HG03175 (cell line): Measurements from ENCODE around the gene THAP4.
"Not testable (repeated sequence)": the region's sequence is repeated elsewhere in the genome, so short reads cannot be mapped to it uniquely, and the experiment has no call there.

Source experiments
- ATAC-seq: cut with Tn5 transposase; IDR thresholded peaks from one replicate; pipeline ENCODE4 v1.9.1; 2021; ENCODE audit warnings: mild to moderate bottlenecking, moderate library complexity; ENCODE audit not compliant: unreplicated experiment

Gene THAP4

DNA sequence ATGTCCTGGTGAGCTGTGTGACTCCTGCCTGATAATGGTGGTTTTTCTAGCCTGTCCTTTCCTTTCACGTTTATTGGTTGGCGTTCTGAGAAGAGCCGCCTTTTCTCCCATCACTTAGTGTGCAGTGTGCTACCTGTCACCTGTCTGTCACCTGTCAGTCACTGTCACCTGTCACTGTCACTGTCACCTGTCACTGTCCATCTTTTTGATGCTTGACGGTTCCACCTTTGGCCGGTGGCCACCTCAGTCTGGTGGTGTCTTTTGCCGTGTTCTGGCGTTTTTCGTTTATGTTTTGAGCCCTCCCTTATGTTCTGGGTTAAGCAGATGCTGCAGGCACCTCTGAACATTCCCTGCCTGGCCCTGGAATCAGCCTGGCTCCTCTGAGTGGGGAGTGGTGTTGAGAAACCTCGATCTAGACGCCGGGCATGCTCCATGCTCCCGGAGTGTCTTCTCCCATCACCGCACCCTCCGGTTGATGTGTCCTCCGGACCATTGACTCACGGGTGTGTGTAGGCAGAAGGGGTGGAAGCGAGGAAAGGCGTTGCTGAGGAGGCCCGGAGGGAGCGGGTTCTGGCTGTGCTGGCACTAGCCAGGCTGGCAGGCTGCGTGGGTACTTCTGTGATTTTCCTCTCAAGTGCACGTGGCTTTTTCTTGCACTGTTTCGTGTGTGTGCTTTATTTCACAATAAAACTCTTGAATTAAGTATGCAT, 28.9 kb upstream of the THAP4 start:
- no peak for ATAC-seq

DNA sequence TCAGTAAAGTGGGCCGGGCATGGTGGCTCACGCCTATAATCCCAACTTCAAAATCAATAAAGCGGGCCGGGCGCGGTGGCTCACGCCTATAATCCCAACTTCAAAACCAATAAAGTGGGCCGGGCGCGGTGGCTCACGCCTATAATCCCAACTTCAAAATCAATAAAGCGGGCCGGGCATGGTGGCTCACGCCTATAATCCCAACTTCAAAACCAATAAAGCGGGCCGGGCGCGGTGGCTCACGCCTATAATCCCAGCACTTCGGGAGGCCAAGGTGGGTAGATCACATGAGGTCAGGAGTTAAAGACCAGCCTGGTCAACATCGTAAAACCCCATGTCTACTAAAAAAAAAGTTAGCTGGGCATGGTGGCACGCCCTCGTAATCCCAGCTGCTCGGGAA, 25.8 kb upstream of the THAP4 start:
- ATAC-seq, result not testable (repeated sequence)

DNA sequence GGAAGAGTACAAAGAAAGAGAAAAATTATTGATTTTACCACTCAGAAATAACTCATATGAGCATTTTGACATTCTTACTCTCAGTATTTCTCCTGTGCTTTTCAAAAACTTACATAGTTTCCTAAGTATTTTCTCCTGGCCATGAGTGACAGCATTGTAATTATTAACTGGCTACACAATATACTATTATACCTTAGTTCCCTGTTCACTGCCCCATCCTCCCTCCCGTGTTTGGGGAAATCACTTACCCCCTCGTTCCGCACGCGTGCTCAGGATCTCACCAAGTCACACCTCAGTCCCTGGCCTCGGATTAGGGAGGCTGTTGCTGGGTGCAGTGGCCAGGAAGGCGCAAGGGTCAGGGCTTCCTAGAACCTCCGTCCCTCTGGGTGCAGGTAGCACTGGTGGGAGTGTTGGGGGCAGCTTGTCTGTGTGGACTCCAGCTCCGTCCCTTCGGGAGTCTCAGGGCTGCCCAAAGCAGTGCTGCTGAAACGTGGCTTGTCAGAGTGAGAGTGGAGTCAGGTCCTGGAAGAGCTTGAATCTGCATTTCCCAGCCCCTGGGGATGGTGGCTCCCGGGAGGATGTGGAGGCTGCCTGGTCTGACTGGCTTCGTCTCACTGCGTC, 23.7 kb upstream of the THAP4 start:
- no peak for ATAC-seq

DNA sequence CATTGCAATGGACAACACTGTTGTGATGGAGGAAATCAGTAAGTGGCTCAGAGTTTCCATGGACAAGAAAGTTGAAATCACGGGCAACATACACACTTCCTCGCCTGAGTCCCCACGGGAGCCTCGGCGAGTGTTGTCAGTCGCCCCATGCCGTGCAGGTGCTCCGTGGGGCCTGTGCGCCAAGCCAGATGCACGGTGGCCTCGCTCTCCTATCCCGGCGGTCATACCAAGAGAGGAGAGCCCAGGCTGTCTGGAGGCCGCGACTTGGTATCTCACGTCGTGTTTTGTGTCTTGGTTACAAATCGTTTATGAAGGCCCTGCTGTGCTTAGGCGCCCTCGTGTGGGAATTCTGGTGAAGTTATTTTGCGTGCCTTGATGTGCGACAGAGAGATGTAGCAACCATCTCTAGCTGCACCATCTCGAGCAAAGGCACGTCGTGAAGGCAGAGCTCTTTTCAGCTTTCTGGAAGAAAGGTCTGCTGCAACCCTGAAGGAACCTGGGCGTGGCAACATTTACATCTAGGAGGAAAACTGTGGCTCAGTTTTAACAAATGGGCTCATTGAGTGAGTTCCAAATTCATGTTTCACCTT, 22.3 kb upstream of the THAP4 start:
- no peak for ATAC-seq

DNA sequence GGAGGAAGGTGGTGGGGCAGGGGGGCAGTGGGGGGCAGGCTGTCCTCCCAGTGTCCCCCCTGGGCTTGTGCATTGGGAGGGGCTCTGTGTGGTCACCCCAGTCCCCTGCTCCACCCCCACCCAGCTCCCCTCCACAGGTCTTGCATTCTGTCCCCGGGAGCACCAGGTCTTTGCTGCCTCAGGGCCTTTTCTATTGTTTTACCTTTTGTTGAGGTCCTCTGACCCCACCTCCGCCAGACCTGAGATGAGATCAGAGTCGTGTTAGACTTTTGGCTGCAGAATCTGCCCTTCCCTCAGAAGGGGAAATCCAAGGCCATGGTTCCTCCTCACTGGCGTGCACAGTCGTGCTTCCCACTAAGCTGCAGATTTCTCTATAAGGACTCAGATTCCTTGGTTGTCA, 21.3 kb upstream of the THAP4 start:
- no peak for ATAC-seq

DNA sequence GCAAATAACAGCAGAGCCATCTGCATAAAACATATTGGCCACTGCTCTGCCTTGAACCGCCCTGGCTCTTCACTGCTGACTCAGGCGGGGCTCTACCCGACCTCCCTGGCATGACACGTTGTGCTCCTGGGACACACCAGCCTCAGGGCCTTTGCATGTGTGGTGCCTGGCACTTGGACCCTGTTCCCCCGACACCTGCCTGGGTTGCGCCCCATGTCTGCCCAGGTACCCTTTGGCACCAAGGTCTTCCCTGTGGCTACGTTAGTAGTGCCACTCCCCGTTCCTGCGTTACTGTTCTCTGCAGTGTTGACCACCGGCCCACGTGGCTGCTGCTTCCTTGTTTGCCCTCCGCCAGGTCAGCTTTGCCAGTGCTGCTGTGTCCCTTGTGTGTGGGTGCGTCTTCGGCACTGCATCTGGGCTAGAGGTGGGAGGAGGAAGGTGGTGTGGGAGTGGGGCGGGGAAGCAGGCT, 20.9 kb upstream of the THAP4 start:
- ATAC-seq, result no peak

DNA sequence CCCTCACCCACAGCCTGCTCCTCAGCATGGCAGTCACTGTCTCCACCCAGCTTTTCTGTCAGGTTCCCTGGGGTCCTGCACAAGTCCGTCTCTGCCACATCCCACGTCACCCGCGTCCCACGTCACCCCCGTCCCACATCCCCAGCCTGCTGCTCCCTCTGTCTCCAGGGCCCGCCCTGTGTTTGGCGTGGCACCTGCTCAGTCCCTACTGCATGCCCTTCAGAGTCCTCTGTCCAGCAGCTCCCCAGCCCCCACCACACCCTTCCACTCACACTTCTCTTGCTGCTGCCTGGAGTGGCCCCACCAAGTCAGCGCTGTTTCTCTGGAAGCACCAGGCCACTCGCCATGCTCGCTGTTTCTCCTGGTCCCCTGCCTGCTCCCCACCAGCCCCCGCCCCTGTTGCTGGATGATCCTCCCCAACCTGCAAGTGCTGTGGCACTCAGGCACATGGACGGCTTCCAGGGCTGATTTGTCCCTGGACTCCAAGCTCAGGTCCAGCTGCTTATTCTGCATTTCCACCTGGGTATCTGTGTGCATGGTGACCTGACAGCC, 19.3 kb upstream of the THAP4 start:
- no peak for ATAC-seq

DNA sequence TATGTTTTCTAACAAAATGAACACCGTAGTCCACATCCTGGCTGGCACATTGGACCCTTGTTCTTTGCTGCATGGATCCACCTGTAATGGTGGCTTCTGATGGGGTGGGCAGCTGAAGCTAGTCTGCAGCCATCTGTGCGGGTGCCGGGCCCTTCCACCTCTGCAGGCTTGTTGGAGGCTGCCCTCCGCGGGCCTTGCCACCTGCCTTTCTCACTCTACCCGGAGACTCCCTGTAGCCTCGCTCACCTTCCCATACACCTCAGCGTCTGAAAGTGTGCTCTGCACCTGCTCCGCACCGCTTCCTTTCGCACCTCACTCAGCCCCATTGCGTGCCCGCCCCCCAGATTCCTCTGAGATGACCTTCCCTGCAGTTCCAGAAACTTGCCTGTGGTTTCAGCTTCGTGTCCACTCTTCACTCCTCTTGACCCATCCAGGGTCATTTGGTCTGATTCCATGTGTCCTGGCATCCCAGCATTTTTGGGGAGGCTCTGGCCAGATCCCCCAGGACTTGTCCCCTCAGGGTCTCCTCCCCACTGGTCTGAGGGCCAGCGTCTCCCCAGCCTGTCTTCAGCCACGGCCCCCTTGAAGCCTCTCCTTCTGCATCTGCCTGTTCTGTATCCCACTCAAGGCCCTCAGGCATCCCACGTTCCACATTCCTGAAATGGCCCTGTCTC, 18.7 kb upstream of the THAP4 start:
- no peak for ATAC-seq

DNA sequence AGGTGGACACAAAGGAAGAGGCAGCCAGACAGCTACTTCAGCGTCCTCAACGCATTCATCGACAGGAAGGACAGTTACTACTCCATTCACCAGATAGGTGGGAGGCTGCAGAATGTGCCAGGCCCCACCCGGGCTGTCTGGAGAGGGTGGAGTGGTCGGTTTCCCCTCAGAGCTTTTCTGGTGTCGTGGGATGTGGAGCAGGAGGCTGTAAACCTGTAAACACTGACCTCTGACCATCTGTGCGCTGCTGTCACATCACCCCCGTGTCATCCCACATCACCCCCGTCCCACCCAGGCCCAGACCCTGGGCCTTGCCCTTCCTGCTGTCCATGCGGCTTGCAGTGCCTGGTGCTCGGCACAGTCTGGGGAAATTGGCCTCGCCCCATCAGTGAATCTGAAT, 17.6 kb upstream of the THAP4 start:
- ATAC-seq, result no peak

DNA sequence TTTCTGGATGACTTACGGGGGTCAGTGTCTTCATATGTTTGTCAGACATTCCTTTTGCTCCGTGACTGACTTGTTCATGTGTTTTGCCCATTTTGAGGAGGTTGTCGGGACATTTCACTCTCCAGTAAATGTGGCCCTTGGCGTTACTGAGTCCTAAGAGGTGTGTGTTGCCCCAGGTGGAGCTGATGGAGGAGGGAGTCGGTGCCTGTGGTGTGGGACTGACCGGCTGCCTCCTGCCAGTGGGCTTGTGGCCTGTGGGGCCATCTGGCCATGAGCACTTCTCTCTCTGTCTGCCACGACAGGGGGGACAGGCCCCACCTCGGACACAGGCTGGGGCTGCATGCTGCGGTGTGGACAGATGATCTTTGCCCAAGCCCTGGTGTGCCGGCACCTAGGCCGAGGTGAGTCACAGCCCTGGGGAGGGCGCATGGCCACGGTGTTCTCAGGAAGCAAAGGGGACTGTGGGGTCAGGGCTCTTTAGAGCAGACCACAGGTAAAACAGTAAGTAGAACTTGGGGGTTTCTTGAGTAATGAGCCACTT, 16.3 kb upstream of the THAP4 start:
- ATAC-seq, result no peak

DNA sequence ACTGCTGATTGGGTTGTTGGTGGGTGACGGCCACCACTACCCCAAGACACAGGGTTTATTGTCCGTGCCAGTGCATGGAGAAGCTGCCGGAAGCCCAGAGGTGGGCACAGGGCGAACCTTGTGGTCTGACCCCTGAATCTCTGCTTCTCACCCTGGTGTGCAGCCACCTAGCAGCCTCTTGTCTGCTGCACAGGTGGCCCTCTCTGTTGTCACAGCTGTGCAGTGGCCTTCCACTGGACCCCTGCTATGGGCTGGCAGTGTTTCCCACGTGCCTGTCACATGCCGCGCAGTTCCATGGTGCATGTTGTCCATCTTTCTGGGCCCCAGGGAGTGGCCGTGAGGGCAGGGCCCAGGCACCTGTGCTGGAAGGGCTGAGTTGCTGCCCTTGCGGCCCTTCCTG, 15.8 kb upstream of the THAP4 start:
- no peak for ATAC-seq

DNA sequence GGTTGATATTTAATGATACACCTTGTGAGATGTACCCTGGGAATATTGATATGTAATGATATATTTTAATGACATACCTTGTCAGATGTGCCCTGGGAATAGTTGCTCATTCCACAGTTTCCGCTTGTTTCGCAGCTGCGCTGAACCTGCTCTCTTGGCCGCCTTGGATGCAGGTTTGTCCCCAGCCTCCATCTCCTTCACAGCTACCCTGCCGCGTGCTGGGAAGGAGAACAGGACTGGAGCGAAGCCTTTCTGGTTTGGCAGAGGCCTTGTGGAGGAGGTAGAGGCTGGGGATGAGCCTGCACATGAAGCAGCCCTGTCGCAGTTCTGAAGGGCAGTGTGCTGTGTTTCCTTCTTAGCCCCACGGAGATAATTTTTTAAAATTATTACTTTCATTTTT, 15.2 kb upstream of the THAP4 start:
- no peak for ATAC-seq

DNA sequence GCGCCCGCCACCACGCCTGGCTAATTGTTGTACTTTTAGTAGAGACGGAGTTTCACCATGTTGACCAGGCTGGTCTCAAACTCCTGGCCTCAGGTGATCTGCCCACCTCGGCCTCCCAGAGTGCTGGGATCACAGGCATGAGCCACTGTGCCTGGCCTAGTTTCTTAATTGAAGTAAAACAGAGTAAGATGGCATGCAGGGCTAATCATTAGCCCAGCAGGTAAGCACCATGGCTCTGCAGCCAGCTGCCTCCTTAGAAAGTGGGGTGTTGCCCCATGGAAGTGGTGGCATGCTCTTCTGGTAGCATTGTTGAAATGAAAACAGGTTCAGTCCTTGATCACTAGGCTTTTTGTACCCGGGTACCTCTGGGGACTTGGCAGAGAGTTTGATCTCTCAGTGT, 13.0 kb upstream of the THAP4 start:
- ATAC-seq, result no peak

DNA sequence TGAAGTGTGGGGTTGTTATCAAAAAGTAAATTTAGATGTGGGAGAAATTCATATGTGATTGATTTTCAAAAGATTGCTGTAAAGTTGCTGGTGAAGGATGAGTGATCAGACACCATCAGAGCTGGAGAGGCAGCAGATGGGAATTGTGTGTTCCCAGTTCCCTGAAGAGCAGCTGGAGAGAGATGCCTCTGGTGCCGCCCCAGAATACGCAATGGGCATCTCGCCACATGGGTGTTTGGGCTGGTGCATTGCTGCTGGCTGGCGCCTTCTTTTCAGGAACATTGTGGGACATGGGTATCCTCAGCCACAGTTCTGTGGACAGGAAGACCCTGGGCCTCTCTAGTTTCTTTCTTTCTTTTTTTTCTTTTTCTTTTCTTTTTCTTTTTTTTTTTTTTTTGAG, 12.4 kb upstream of the THAP4 start:
- ATAC-seq, result no peak

DNA sequence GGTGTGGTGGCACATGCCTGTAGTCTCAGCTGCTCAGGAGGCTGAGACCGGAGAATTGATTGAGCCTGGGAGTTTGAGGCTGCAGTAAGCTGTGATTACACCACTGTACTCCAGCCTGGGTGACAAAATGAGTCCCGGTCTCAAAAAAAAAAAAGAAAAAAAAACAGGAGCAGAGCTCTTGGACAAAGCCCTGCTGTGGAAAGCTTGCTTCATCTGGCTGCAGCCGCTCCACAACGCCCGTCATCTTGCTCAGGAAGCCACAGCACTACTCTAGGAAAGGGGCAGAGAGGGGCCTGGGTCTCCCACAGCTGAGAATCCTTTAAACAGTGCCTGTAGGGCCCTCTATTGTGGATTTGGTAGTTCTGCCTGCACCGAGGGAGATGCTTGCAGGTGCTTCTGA, 11.5 kb upstream of the THAP4 start:
- ATAC-seq, result no peak

DNA sequence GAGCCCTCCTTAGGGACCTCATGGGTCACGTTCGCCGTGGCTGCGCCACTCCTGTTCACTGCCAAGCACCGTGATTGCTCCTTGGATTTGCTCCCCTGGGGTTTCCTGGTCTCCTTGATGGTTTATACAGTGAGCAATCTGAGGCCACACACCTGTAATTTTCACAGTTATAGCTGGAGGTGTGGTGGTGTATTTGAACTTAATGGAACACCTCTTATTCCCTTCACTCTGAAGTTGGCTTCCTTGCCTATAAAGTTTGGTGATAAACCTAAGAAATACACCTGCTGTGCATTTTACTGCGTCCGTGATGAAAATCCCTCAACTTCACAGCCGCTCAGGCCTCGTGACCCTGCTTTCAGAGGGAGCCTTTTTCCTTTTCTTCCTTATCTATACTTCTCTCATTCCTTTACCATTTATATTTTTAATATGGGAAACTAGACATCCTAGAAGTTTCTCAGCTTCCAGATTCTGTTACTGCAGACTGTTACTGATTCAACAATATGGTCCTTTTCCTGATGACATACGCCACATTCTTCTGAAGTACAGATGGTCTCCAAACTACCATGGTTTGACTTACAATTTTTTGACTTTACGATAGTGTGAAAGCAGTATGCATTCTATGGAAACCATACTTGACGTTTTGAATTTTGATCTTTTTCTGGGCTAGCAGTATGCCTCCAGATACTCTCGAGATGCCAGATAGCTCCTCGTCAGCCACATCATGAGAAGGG, 9.1 kb upstream of the THAP4 start:
- ATAC-seq, result no peak

DNA sequence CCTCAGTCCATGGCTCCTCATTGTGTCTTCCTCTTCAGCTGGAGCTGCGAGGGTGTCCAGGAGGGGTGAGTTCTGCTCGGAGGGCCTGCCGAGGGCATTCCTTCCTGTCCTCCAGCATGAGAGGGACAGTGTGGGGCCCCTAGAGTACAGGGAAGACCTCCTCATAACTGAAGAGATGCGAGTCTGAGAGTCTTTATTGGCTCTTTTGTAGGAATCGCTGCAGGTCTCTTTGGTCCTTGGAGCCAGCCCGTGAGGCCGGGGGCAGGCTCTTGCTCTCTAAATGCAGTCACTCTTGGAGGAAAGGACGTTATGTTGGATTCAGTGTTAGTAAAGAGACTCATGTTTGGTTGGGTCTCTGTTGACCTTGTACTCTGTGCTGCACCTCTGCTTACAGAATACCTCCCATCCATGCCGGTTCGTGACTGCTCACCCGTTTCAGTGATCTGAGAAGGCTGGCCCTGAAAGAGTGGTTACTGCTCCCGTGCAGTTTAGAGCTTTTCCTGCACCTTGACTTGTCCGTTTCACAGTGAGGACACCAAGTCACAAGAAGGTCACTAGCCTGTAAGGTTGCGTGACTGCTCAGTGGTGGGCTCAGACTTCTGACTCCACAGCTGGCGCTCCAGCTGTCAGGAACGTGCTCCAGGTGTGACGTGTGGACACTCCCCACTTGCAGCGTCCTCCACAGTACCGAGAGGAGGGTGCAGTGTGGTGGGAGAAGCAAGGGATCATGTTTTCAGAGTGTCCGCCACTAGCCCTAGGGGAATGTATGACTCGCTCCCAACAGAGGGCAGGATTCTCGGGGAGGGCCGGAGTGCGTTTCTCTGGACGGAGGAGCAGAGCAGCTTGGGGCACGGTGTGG, 8.3 kb upstream of the THAP4 start:
- no peak for ATAC-seq

DNA sequence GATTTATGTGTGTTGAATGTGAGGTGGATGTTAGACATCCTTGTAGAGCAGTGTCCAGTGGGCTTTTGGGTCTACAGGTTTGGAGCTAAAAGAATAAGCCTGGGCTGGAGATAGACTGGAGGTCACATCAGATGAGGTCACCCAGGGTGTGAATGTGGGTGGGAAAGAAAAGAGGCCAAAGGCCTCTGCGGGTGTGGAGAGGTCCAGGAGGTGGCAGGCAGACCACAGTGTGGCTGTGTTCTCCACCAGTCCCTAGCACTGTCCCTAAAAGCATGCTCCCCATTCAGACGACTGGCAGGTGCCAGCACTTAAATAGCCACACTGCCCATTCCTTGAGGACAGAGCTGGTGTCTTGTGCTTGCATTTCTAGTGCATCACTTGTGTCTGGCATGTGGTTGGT, 4.7 kb upstream of the THAP4 start:
- ATAC-seq, result no peak

DNA sequence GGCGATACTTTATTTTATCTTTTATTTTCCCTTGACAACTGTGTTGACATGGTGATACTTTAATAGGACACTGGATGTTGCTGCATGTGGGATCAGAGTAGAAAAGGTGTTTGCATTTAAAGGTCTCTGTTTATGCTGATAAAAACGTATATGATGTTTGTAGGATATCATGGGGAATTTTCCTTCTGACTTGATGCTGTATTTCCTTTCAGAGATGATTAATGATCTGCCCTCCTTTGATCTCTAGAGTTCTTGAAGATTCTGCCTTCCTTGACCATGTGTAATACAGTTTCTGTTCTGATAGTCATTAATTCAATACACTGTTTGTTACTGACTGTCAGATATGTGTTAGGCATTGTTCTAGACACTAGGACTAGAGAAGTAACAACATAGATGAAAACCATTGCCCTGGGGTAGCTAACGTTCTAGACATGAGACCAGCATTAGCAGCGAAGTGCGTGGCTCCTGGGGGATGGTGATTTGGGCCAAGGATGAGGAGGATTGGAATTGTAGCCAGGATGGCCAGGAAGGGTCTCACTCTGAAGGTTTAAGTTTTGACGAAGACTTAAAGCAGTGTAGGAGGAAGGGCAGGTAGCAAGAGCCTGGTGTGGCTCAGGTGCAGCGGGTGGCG, 3.3 kb upstream of the THAP4 start:
- ATAC-seq, result no peak
